Esophagus muscularis mucosa (tissue), 3 donors: ENCODE results near the gene MYBBP1A.

Experiments
- POLR2A ChIP-seq: fragments of 450-650 bp; IDR thresholded peaks from one replicate; pipeline ENCODE4 v1.6.1; 2017; ENCODE audit warnings: antibody characterized with exemption, moderate library complexity, mild to moderate bottlenecking, low read depth
- POLR2AphosphoS5 ChIP-seq, 2 donors: sonication (generic); formaldehyde crosslinking; IDR thresholded peaks; one replicate each; pipeline ENCODE4 v1.6.1; 2017; ENCODE audit warnings: antibody characterized with exemption in 2 of 2
- TF ChIP-seq, protein P1 (sequence below), 3 experiments: fragments of 200-600 bp in 2 of 3; fragments of 450-650 bp in 1 of 3; sonication (generic) in 2 of 3; IDR thresholded peaks; one replicate each; pipeline ENCODE4 v1.5.1; 2017 to 2019; ENCODE audit warnings: antibody characterized with exemption in 3 of 3, mild to moderate bottlenecking in 2 of 3, moderate library complexity in 1 of 3

DNA sequence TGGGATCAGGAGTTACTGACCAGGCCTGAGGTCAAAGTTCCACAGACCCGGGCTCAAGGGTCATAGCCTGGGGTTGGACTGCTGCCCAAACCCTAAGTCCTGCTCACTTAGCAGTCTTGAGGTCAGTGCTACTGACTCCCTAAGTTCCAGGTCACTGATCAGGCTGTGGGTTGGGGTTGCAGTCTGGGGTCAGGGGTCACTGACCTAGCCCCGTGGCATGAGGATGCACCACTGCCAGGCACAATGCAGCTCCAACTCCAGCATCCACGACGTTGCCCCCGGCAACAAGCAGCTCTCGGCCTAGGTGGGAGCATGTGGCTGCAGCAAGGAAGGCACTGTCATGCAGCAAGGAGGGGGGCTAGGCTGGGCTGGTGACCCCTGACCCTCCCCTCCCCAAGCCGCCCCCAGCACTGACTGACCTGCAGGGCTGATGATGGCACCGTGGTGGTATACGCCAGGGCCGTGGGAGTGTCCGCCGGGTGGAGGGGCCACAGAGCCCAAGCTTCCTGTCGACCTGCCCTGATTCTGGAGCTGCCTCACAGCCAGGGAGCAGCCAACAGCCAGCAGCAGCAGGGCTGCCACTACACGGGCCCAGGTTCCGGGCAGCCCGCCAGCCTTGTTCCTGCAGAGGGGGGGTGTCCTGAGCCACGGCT is 4.1 kb upstream of the MYBBP1A start:
- TF ChIP-seq, protein P1, sequence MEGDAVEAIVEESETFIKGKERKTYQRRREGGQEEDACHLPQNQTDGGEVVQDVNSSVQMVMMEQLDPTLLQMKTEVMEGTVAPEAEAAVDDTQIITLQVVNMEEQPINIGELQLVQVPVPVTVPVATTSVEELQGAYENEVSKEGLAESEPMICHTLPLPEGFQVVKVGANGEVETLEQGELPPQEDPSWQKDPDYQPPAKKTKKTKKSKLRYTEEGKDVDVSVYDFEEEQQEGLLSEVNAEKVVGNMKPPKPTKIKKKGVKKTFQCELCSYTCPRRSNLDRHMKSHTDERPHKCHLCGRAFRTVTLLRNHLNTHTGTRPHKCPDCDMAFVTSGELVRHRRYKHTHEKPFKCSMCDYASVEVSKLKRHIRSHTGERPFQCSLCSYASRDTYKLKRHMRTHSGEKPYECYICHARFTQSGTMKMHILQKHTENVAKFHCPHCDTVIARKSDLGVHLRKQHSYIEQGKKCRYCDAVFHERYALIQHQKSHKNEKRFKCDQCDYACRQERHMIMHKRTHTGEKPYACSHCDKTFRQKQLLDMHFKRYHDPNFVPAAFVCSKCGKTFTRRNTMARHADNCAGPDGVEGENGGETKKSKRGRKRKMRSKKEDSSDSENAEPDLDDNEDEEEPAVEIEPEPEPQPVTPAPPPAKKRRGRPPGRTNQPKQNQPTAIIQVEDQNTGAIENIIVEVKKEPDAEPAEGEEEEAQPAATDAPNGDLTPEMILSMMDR (IDR thresholded peaks at IDR 0.05): no peak
- TF ChIP-seq POLR2A (no peak), POLR2AphosphoS5 (IDR thresholded peaks at IDR 0.05) (no peak)
